SU-DHL-6 (cell line): ENCODE data around the gene IFITM2.
"Not testable (repeated sequence)": the region's sequence is repeated elsewhere in the genome, so short reads cannot be mapped to it uniquely, and the experiment has no call there.

Experiments
- H2AFZ ChIP-seq: fragments of 200-600 bp; sonication (generic); 2 replicates; pipeline ENCODE4 v1.6.1; 2014; ENCODE audit warnings: low read depth, mild to moderate bottlenecking, moderate library complexity, mixed read lengths, antibody characterized with exemption, low read length; ENCODE audit not compliant: severe bottlenecking
- H3F3A ChIP-seq: fragments of 200-600 bp; shearing (Covaris generic); 2 replicates; pipeline ENCODE4 v1.6.0; 2016; ENCODE audit warnings: antibody characterized with exemption, mild to moderate bottlenecking; ENCODE audit not compliant: insufficient read depth
- H3K27ac ChIP-seq: fragments of 200-600 bp; sonication (generic); 2 replicates; pipeline ENCODE4 v1.5.1; 2016; ENCODE audit warnings: low read depth, mild to moderate bottlenecking, low read length, moderate library complexity, mixed read lengths
- H3K27me3 ChIP-seq: fragments of 200-600 bp; sonication (generic), shearing (Covaris generic); 2 replicates; pipeline ENCODE4 v1.6.0; 2014; ENCODE audit warnings: mild to moderate bottlenecking, low read length
- H3K36me3 ChIP-seq: fragments of 200-600 bp; sonication (generic); 2 replicates; pipeline ENCODE4 v1.6.1; 2014; ENCODE audit warnings: mild to moderate bottlenecking, low read length, mixed read lengths
- H3K4me2 ChIP-seq: fragments of 300-600, 200-600 bp; shearing (Covaris generic), sonication (generic); 2 replicates; pipeline ENCODE4 v1.6.0; 2014; ENCODE audit warnings: low read length, low read depth, mild to moderate bottlenecking; ENCODE audit not compliant: poor library complexity, severe bottlenecking
- H3K4me3 ChIP-seq: fragments of 200-600 bp; sonication (generic); 2 replicates; pipeline ENCODE4 v1.5.1; 2014; ENCODE audit warnings: antibody characterized with exemption, low read length, mild to moderate bottlenecking, mixed read lengths; ENCODE audit not compliant: insufficient read depth, poor library complexity, severe bottlenecking
- H3K79me2 ChIP-seq: fragments of 200-600 bp; sonication (generic); 2 replicates; pipeline ENCODE4 v1.6.1; 2014; ENCODE audit warnings: mild to moderate bottlenecking, low read length, moderate library complexity; ENCODE audit not compliant: insufficient read depth
- H3K9ac ChIP-seq: fragments of 200-600 bp; sonication (generic); 2 replicates; pipeline ENCODE4 v1.7.0; 2014; ENCODE audit warnings: mild to moderate bottlenecking, low read length
- H3K9me2 ChIP-seq: fragments of 200-600 bp; sonication (generic); replicated peaks from 2 replicates; pipeline ENCODE4 v1.6.1; 2014; ENCODE audit warnings: low read length; ENCODE audit not compliant: insufficient read depth
- H3K9me3 ChIP-seq: fragments of 200-600 bp; sonication (generic); 2 replicates; pipeline ENCODE4 v1.6.1; 2014; ENCODE audit warnings: low read length, mixed read lengths; ENCODE audit not compliant: insufficient read depth
- H4K20me1 ChIP-seq: fragments of 200-600 bp; sonication (generic); 2 replicates; pipeline ENCODE4 v1.6.1; 2014; ENCODE audit warnings: low read depth, mild to moderate bottlenecking, antibody characterized with exemption, low read length, moderate library complexity, mixed read lengths
- EZH2phosphoT487 ChIP-seq: fragments of 200-600 bp; sonication (generic), shearing (Covaris generic); conservative IDR thresholded peaks from 2 replicates; pipeline ENCODE4 v1.6.1; 2018; ENCODE audit warnings: mild to moderate bottlenecking, antibody characterized with exemption, low read length, moderate library complexity, mixed read lengths
- TF ChIP-seq, protein P1 (sequence below): fragments of 200-600 bp; sonication (generic); IDR thresholded peaks from one replicate; pipeline ENCODE4 v1.5.1; 2017; ENCODE audit warnings: antibody characterized with exemption, mild to moderate bottlenecking, low read length, moderate library complexity; ENCODE audit not compliant: insufficient read depth, poor library complexity, severe bottlenecking

IFITM2 gene

GRCh38 chr11:307766-308708 is at the start of gene IFITM2:
IFITM2 (plus strand) TSS chr11:307816; CDS start chr11:308193, 377 bp downstream.
- H3K4me2 ChIP-seq, result peak within 1 kb of the TSS; percentile 34
- H2AFZ ChIP-seq, result peak within 1 kb of the TSS; percentile 15
- H4K20me1 ChIP-seq, H3K27ac ChIP-seq, H3K9me3 ChIP-seq, H3K79me2 ChIP-seq, H3F3A ChIP-seq, H3K9me2 ChIP-seq, H3K27me3 ChIP-seq, H3K4me3 ChIP-seq, H3K36me3 ChIP-seq: not testable (repeated sequence)
- H3K9ac ChIP-seq, result peak within 1 kb of the TSS; percentile 15; the same call in 1 of the 2 replicates

- Histone ChIP-seq H3K9me3 (no peaks in the 10 kb centered on the region), H3K4me2 (no peak overlapping the region), H3K79me2 (no peaks in the 10 kb centered on the region), H4K20me1 (no peaks in the 10 kb centered on the region), H3K27ac (no peak overlapping the region), H3F3A (peaks cover 10% of the 10 kb centered on the region), H3K4me3 (no peak overlapping the region), H2AFZ (no peak overlapping the region), H3K9ac (no peak overlapping the region), H3K36me3 (no peaks in the 10 kb centered on the region), H3K27me3 (no peaks in the 10 kb centered on the region), H3K9me2 (no peaks in the 10 kb centered on the region)
- TF ChIP-seq EZH2phosphoT487, result no peak
- TF ChIP-seq, protein P1, sequence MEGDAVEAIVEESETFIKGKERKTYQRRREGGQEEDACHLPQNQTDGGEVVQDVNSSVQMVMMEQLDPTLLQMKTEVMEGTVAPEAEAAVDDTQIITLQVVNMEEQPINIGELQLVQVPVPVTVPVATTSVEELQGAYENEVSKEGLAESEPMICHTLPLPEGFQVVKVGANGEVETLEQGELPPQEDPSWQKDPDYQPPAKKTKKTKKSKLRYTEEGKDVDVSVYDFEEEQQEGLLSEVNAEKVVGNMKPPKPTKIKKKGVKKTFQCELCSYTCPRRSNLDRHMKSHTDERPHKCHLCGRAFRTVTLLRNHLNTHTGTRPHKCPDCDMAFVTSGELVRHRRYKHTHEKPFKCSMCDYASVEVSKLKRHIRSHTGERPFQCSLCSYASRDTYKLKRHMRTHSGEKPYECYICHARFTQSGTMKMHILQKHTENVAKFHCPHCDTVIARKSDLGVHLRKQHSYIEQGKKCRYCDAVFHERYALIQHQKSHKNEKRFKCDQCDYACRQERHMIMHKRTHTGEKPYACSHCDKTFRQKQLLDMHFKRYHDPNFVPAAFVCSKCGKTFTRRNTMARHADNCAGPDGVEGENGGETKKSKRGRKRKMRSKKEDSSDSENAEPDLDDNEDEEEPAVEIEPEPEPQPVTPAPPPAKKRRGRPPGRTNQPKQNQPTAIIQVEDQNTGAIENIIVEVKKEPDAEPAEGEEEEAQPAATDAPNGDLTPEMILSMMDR, result no peak
These were observed 48.2 kb upstream of the IFITM2 start for GRCh38 chr11:259413-259812.

- Histone ChIP-seq H3K9me2 (no peaks in the 10 kb centered on the region), H3K79me2 (no peaks in the 10 kb centered on the region), H3K9me3 (no peaks in the 10 kb centered on the region), H3F3A (peaks cover 13% of the 10 kb centered on the region), H3K9ac (no peak overlapping the region), H3K4me3 (no peak overlapping the region), H3K27me3 (no peaks in the 10 kb centered on the region), H3K36me3 (no peaks in the 10 kb centered on the region), H2AFZ (no peak overlapping the region), H3K27ac (no peak overlapping the region), H3K4me2 (peak overlapping the region; percentile 21), H4K20me1 (no peaks in the 10 kb centered on the region)
- no peak for TF ChIP-seq EZH2phosphoT487
- TF ChIP-seq, protein P1, result no peak
These were observed 46.0 kb upstream of the IFITM2 start for GRCh38 chr11:261624-262023.
